GM19468 (cell line): ENCODE measurements around the gene NHERF1.
A peak's percentile ranks its signal among the peaks of the same experiment; 100 is the strongest.

ENCODE experiments used
- ATAC-seq: cut with Tn5 transposase; IDR thresholded peaks from one replicate; pipeline ENCODE4 v1.9.1; 2021; ENCODE audit warnings: mild to moderate bottlenecking, moderate library complexity, moderate number of reproducible peaks; ENCODE audit not compliant: unreplicated experiment; ENCODE audit errors: extremely low read depth

NHERF1 gene

GRCh38 chr17:74764751-74765286 is 16.4 kb downstream of the NHERF1 start:
- ATAC-seq, result no peak

- no peak for ATAC-seq
Observed at GRCh38 chr17:74766413-74766812, 18.0 kb downstream of the NHERF1 start.

GRCh38 chr17:74767111-74767516 is 18.7 kb downstream of the NHERF1 start:
- no peak for ATAC-seq

- ATAC-seq, result no peak
Observed at GRCh38 chr17:74768069-74768762, 19.8 kb downstream of the NHERF1 start.

- no peak for ATAC-seq
Observed at GRCh38 chr17:74768763-74769114, 20.3 kb downstream of the NHERF1 start.

GRCh38 chr17:74769266-74769855 is 20.9 kb downstream of the NHERF1 start:
- ATAC-seq, result no peak

- ATAC-seq, result no peak
Observed at GRCh38 chr17:74769856-74770497, 21.5 kb downstream of the NHERF1 start.

GRCh38 chr17:74770498-74771318 is 22.3 kb downstream of the NHERF1 start:
- ATAC-seq, result no peak

GRCh38 chr17:74771319-74771914 is 23.0 kb downstream of the NHERF1 start:
- no peak for ATAC-seq

GRCh38 chr17:74772053-74772452 is 23.6 kb downstream of the NHERF1 start:
- no peak for ATAC-seq

- no peak for ATAC-seq
Observed at GRCh38 chr17:74773414-74773813, 25.0 kb downstream of the NHERF1 start.

- ATAC-seq, result no peak
Observed at GRCh38 chr17:74773871-74774286, 25.5 kb downstream of the NHERF1 start.

- ATAC-seq, result no peak
Observed at GRCh38 chr17:74775409-74776043, 27.1 kb downstream of the NHERF1 start.

- ATAC-seq, result peak; percentile 47
Observed at GRCh38 chr17:74776044-74776962, 27.9 kb downstream of the NHERF1 start, which contains the start of gene NAT9. Gene NAT9, minus strand, starts transcription at chr17:74776345. Its CDS starts 647 bp downstream, at chr17:74775698.

GRCh38 chr17:74776990-74777389 is 28.6 kb downstream of the NHERF1 start:
- no peak for ATAC-seq

- ATAC-seq, result no peak
Observed at GRCh38 chr17:74777901-74778515, 29.6 kb downstream of the NHERF1 start.

- ATAC-seq, result no peak
Observed at GRCh38 chr17:74778960-74779359, 30.5 kb downstream of the NHERF1 start.

- no peak for ATAC-seq
Observed at GRCh38 chr17:74779501-74779900, 31.1 kb downstream of the NHERF1 start.
